Left lung (tissue), 10 donors: ENCODE data around the gene PCSK4. TPM values are rescaled to one million over a fixed set of nuclear protein-coding genes. Genes with fewer than 3 reads are reported as not detected.
"Not testable (repeated sequence)": the region's sequence is repeated elsewhere in the genome, so short reads cannot be mapped to it uniquely, and the experiment has no call there.

Experiments
- ATAC-seq: fragments of 200-7000 bp; cut with Tn5 transposase; one replicate; pipeline ENCODE4 v1.9.1; 2020; ENCODE audit warnings: moderate library complexity
- DNase-seq, 4 donors: peaks; one replicate each; pipeline ENCODE4 v3.0.0-alpha.2; 2013 to 2020
- H3K27ac ChIP-seq, 2 donors: fragments of 200-600 bp; sonication (generic) in 1 of 2; one replicate each; pipeline versions ENCODE4 v1.5.0 to v1.8.0; 2020 to 2021
- H3K27me3 ChIP-seq, 2 donors: fragments of 200-600 bp; sonication (generic) in 1 of 2; one replicate each; pipeline versions ENCODE4 v1.5.0 to v1.8.0; 2020 to 2021
- H3K36me3 ChIP-seq, 2 donors: fragments of 200-600 bp; sonication (generic) in 1 of 2; one replicate each; pipeline versions ENCODE4 v1.5.0 to v1.8.0; 2020 to 2021
- H3K4me1 ChIP-seq, 2 donors: fragments of 200-600 bp; one replicate each; pipeline ENCODE4 v1.8.0; 2021
- H3K4me3 ChIP-seq, 2 donors: fragments of 200-600 bp; sonication (generic) in 1 of 2; one replicate each; pipeline versions ENCODE4 v1.5.0 to v1.8.0; 2020 to 2021; ENCODE audit warnings: mild to moderate bottlenecking in 1 of 2
- H3K9me3 ChIP-seq, 2 donors: fragments of 200-600 bp; sonication (generic) in 1 of 2; one replicate each; pipeline versions ENCODE4 v1.5.0 to v1.8.0; 2020 to 2021
- intact Hi-C, 2 donors: fragments of 100-400 bp; cut with DNase I; formaldehyde crosslinking; loops; one replicate each; pipeline versions ENCODE4 v1.11.2 to v1.14.2; 2022
- polyA plus RNA-seq, 6 donors: library from polyadenylated mRNA; unstranded; fragments of 120-200 nt; gene quantifications; one replicate each; pipeline ENCODE4 v1.2.1, GENCODE V29; 2013; ENCODE audit not compliant: insufficient read length in 6 of 6
- total RNA-seq, 2 donors: library from RNA; stranded (reverse); fragmentation: NEBNext Ultra II Directional; extraction: Animal tissue kit (Norgen Biotek cat#: 25700); gene quantifications; one replicate each; pipeline ENCODE4 v1.2.1, GENCODE V29; 2021
- TF ChIP-seq, protein P1 (sequence below), 2 donors: fragments of 200-600 bp; sonication (generic) in 1 of 2; IDR thresholded peaks; one replicate each; pipeline versions ENCODE4 v1.5.0 to v1.8.0; 2021; ENCODE audit warnings: antibody characterized with exemption in 2 of 2
- donor health status: DM: no; HTN: yes; CAD: no.
- donor health status: DM: no; HTN: no; CAD: no.

PCSK4 gene
- total and polyA plus RNA-seq, 8 donors: 1.9 to 6.1 (median 4.0) TPM

DNA sequence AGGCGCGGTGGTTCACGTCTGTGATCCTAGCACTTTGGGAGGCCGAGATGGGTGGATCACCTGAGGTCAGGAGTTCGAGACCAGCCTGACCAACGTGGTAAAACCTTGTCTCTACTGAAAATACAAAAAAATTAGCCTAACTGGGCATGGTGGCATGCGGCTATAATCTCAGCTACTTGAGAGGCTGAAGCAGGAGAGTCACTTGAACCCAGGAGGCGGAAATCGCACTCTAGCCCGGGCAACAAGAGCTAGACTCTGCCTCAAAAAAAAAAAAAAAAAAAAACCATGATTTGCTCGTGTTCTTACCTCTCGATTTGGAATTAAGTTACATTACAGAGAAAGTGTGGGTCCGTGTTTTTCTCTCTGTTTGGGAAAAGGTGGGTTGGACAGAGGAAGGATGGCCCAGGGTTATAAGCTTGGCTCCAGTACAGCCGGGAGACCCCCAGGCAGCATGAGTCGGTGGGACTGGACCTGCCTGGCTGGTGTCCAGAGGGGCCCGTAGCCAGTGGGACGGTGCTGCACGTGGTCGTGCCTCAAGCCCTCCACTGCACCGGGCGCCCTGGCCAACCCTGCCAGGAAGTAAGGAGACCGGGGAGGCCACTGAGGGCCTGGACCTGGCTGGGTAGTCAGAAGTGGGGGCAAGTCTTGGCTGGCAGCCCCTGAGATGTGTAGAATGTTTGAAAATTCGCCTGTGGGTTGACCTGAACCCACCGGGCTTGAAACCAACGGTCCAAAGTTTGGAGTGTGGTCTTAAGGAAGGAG lies 48.3 kb downstream of the PCSK4 start:
- DNase-seq (peak in 1 of 4 donors; percentile 74), ATAC-seq (no peak)
- Histone ChIP-seq H3K4me3 (no peak overlapping the region), H3K27ac (no peak overlapping the region), H3K36me3 (peaks cover 0 to 39% of the 10 kb centered on the region in 2 donors), H3K27me3 (peaks cover 16 to 23% of the 10 kb centered on the region in 2 donors), H3K4me1 (peaks cover 20 to 53% of the 10 kb centered on the region in 2 donors), H3K9me3 (no peaks in the 10 kb centered on the region)
- TF ChIP-seq, protein P1, sequence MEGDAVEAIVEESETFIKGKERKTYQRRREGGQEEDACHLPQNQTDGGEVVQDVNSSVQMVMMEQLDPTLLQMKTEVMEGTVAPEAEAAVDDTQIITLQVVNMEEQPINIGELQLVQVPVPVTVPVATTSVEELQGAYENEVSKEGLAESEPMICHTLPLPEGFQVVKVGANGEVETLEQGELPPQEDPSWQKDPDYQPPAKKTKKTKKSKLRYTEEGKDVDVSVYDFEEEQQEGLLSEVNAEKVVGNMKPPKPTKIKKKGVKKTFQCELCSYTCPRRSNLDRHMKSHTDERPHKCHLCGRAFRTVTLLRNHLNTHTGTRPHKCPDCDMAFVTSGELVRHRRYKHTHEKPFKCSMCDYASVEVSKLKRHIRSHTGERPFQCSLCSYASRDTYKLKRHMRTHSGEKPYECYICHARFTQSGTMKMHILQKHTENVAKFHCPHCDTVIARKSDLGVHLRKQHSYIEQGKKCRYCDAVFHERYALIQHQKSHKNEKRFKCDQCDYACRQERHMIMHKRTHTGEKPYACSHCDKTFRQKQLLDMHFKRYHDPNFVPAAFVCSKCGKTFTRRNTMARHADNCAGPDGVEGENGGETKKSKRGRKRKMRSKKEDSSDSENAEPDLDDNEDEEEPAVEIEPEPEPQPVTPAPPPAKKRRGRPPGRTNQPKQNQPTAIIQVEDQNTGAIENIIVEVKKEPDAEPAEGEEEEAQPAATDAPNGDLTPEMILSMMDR (IDR thresholded peaks at IDR 0.05): no peak
- intact Hi-C loops: no loop called here

DNA sequence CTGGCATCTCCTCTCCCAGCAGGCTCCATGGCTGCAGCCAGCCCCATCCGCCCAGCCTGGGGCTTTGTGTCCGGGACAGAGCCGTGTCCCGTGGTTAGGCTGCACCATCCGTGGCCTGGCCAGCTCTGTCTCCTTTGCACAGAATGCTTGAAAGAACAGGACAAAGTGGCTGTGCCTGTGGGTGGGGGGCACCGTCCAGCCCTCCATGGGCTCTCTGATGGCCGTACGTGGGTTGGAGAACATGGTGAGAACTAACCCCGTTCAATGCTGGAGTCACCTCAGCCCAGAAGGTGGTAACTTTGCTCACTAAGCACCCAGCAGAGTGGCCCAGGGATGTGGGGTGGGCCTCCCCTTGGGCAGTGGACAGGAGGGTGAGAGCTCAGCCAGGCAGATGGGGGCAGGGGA lies 49.1 kb downstream of the PCSK4 start:
- no peak overlapping the region for H3K27ac ChIP-seq
- TF ChIP-seq, protein P1 (IDR thresholded peaks at IDR 0.05): no peak
- ATAC-seq (no peak), DNase-seq (no peak)
- peaks cover 8 to 15% of the 10 kb centered on the region in 2 donors for H3K27me3 ChIP-seq
- no peaks in the 10 kb centered on the region for H3K9me3 ChIP-seq
- intact Hi-C loops: no loop called here
- peaks cover 13 to 45% of the 10 kb centered on the region in 2 donors for H3K4me1 ChIP-seq
- H3K4me3 ChIP-seq: no peak overlapping the region
- H3K36me3 ChIP-seq: peaks cover 0 to 39% of the 10 kb centered on the region in 2 donors

DNA sequence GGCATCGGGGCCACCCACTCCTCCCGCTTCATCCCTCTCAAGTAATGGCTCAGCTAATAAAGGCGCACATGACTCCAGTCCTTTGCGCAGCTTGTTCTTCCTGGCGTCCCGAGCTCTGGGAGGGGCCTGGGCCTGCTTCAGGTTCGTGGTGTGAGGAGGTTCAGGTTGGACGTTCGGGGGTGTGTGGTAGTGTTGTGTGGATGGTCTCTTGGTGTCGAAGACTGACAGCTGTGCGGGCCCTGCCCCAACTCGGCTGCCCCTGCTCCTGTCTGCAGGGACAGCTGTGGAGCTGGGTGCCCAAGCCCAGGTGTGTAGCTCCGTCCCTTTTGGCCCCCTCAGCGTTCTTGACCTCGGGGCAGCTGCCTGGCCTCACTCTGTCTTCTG lies 49.7 kb downstream of the PCSK4 start:
- ATAC-seq (no peak), DNase-seq (no peak)
- intact Hi-C loops: no loop called here
- peak overlapping the region in 1 of 2 donors; percentile 84 for H3K4me3 ChIP-seq
- peaks cover 2 to 9% of the 10 kb centered on the region in 2 donors for H3K27me3 ChIP-seq
- TF ChIP-seq, protein P1 (IDR thresholded peaks at IDR 0.05): no peak
- H3K36me3 ChIP-seq: peaks cover 0 to 43% of the 10 kb centered on the region in 2 donors
- H3K9me3 ChIP-seq: no peaks in the 10 kb centered on the region
- peaks cover 13 to 39% of the 10 kb centered on the region in 2 donors for H3K4me1 ChIP-seq
- H3K27ac ChIP-seq: no peak overlapping the region

DNA sequence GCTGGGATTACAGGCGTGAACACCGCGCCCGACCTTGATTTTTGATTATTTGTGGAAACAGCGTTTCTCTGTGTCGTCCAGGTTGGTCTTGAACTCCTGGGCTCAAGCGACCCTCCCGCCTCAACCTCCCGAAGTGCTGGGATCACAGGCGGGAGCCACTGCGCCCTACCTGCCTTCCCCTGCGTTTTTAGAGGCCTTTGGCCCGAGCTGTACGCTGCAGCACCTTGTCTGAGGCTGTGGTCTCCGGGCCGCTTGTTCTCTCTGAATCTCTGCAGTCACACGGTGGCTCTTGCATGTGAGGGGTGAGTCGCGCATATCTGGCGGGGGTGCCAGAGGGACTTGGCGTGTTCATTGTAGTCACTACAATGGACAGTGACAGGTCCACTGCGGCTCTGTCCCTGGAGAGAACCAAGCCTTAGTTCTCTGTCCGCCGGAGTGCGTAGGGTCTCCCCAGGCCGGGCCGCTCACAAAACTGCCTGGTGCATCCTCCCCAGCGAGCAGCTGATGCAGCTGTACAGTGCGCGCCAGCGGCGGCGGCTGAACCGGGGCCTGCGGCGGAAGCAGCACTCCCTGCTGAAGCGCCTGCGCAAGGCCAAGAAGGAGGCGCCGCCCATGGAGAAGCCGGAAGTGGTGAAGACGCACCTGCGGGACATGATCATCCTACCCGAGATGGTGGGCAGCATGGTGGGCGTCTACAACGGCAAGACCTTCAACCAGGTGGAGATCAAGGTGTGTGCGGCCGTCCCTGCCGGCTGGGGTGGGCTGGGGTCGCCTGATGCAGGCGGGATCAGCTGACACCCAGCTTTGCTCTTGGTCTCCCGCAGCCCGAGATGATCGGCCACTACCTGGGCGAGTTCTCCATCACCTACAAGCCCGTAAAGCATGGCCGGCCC lies 50.4 kb downstream of the PCSK4 start:
- H3K9me3 ChIP-seq, ATAC-seq, intact Hi-C loops, H3K27me3 ChIP-seq: not testable (repeated sequence)
- peak in 1 of 4 donors; percentile 72 for DNase-seq
- Histone ChIP-seq H3K36me3 (peaks cover 0 to 50% of the 10 kb centered on the region in 2 donors), H3K4me1 (peaks cover 13 to 33% of the 10 kb centered on the region in 2 donors), H3K27ac (peak overlapping the region in 1 of 2 donors; percentile 89), H3K4me3 (peak overlapping the region; percentile 84 to 96)

DNA sequence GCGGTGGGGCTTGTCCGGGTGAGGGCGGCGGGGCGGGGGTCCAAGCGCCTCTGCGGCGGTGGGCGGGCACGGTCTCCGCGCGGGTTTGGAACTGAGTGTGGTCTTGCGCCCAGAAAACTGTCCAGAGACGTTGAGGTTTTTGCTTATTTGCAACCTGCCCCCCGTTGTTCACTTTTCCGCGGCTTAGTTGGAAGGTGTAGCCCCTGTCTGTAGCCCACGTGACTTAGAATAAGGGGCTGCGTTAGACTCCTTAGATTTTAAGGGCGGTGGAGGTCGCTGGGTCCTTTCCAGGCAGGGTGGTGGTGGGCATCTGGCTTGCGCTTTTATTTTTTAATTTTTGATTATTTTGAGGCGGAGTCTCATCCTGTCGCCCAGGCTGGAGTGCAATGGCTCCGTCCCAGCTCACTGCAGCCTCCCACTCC lies 51.2 kb downstream of the PCSK4 start:
- H3K27me3 ChIP-seq: no peaks in the 10 kb centered on the region
- peak overlapping the region; percentile 79 to 89 for H3K27ac ChIP-seq
- H3K4me1 ChIP-seq: peaks cover 13 to 28% of the 10 kb centered on the region in 2 donors
- peaks cover 0 to 58% of the 10 kb centered on the region in 2 donors for H3K36me3 ChIP-seq
- intact Hi-C loops: no loop called here
- ATAC-seq (peak; percentile 1), DNase-seq (no peak)
- no peaks in the 10 kb centered on the region for H3K9me3 ChIP-seq
- TF ChIP-seq, protein P1 (IDR thresholded peaks at IDR 0.05): no peak
- H3K4me3 ChIP-seq: peak overlapping the region; percentile 84 to 96
